GM21528 (cell line): ENCODE results near the gene CHST4.
A peak's percentile ranks its signal among the peaks of the same experiment; 100 is the strongest.
"Not testable (repeated sequence)": the region's sequence is repeated elsewhere in the genome, so short reads cannot be mapped to it uniquely, and the experiment has no call there.

ENCODE experiments used
- ATAC-seq: cut with Tn5 transposase; IDR thresholded peaks from one replicate; pipeline ENCODE4 v1.9.1; 2021; ENCODE audit warnings: mild to moderate bottlenecking, moderate library complexity; ENCODE audit not compliant: unreplicated experiment, low FRiP score

Gene CHST4

GRCh38 chr16:71520550-71520949 lies 5.7 kb upstream of the CHST4 start:
- ATAC-seq: no peak

- ATAC-seq: no peak
Measured at GRCh38 chr16:71524566-71525553, 1.4 kb upstream of the CHST4 start.

GRCh38 chr16:71528257-71528656 lies 2.0 kb downstream of the CHST4 start:
- ATAC-seq: no peak

GRCh38 chr16:71528863-71529262 lies 2.6 kb downstream of the CHST4 start:
- ATAC-seq: no peak

GRCh38 chr16:71532366-71532765 lies 6.1 kb downstream of the CHST4 start:
- no peak for ATAC-seq

- no peak for ATAC-seq
Measured at GRCh38 chr16:71536752-71537499, 10.7 kb downstream of the CHST4 start.

- ATAC-seq: peak; percentile 56
Measured at GRCh38 chr16:71537643-71538042, 11.4 kb downstream of the CHST4 start.

GRCh38 chr16:71542377-71542776 lies 16.2 kb downstream of the CHST4 start:
- no peak for ATAC-seq

GRCh38 chr16:71547168-71547567 lies 20.9 kb downstream of the CHST4 start:
- ATAC-seq: no peak

GRCh38 chr16:71552698-71553503 lies 26.7 kb downstream of the CHST4 start:
- ATAC-seq: no peak

GRCh38 chr16:71555230-71555891 lies 29.1 kb downstream of the CHST4 start:
- no peak for ATAC-seq

GRCh38 chr16:71557299-71557698 lies 31.1 kb downstream of the CHST4 start:
- ATAC-seq: no peak

- no peak for ATAC-seq
Measured at GRCh38 chr16:71557954-71558582, 31.8 kb downstream of the CHST4 start.

- ATAC-seq: no peak
Measured at GRCh38 chr16:71559855-71560254, 33.6 kb downstream of the CHST4 start.

GRCh38 chr16:71561886-71562285 lies 35.7 kb downstream of the CHST4 start:
- not testable (repeated sequence) for ATAC-seq

GRCh38 chr16:71562552-71562951 lies 36.3 kb downstream of the CHST4 start:
- no peak for ATAC-seq

- peak; percentile 83 for ATAC-seq
Measured at GRCh38 chr16:71564335-71564967, 38.2 kb downstream of the CHST4 start.

- ATAC-seq: no peak
Measured at GRCh38 chr16:71565812-71566700, 39.8 kb downstream of the CHST4 start.
